Dendritic cell treated with granulocyte-macrophage colony-stimulating factor and Interleukin-4, amounts not matched to agents 40 ng/mL and 50 ng/mL, for 4 days (primary cell): Measurements from ENCODE around the gene NEURL1B.

Source experiments
- H3K27ac Mint-ChIP-seq: one replicate; pipeline ENCODE4 v1.8.0; 2022; ENCODE audit warnings: mild to moderate bottlenecking, mixed read lengths
- H3K27me3 Mint-ChIP-seq: one replicate; pipeline ENCODE4 v1.8.0; 2022; ENCODE audit warnings: mild to moderate bottlenecking, mixed read lengths
- H3K36me3 Mint-ChIP-seq: one replicate; pipeline ENCODE4 v1.8.0; 2022; ENCODE audit warnings: low read depth, mixed read lengths
- H3K4me1 Mint-ChIP-seq: one replicate; pipeline ENCODE4 v1.8.0; 2022; ENCODE audit warnings: low read depth, mixed read lengths
- H3K4me3 Mint-ChIP-seq: one replicate; pipeline ENCODE4 v1.8.0; 2022; ENCODE audit warnings: mild to moderate bottlenecking, moderate library complexity, mixed read lengths
- H3K9me3 Mint-ChIP-seq: one replicate; pipeline ENCODE4 v1.8.0; 2022; ENCODE audit warnings: mixed read lengths
- intact Hi-C: fragments of 100-400 bp; cut with micrococcal nuclease; formaldehyde crosslinking; loops from one replicate; pipeline ENCODE4 v1.15.0; 2022

NEURL1B gene

DNA sequence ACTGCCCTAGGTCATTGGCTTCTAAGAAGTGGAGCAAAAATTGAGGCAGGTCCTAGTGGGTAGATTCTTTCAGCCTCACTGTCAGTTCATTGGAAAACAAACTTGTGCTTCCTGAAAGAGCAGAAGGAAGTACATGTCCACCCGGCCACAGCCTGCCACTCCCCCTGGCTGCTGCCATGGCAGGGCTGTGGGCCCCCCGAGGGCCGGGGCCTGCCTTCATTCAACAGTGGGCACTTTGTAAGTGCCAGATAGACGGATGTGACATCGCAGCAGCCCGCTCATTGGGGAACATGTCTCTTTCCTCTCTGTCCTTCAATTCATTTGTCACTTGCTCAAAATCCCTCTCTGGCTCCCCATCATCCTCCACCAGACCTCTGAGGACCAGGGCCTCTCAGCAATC lies 20.6 kb upstream of the NEURL1B start:
- no peak overlapping the region for H3K27ac Mint-ChIP-seq
- no peaks in the 10 kb centered on the region for H3K9me3 Mint-ChIP-seq
- H3K27me3 Mint-ChIP-seq = no peaks in the 10 kb centered on the region
- no peak overlapping the region for H3K4me3 Mint-ChIP-seq
- intact Hi-C loops = no loop called here
- no peaks in the 10 kb centered on the region for H3K36me3 Mint-ChIP-seq
- H3K4me1 Mint-ChIP-seq = no peaks in the 10 kb centered on the region

DNA sequence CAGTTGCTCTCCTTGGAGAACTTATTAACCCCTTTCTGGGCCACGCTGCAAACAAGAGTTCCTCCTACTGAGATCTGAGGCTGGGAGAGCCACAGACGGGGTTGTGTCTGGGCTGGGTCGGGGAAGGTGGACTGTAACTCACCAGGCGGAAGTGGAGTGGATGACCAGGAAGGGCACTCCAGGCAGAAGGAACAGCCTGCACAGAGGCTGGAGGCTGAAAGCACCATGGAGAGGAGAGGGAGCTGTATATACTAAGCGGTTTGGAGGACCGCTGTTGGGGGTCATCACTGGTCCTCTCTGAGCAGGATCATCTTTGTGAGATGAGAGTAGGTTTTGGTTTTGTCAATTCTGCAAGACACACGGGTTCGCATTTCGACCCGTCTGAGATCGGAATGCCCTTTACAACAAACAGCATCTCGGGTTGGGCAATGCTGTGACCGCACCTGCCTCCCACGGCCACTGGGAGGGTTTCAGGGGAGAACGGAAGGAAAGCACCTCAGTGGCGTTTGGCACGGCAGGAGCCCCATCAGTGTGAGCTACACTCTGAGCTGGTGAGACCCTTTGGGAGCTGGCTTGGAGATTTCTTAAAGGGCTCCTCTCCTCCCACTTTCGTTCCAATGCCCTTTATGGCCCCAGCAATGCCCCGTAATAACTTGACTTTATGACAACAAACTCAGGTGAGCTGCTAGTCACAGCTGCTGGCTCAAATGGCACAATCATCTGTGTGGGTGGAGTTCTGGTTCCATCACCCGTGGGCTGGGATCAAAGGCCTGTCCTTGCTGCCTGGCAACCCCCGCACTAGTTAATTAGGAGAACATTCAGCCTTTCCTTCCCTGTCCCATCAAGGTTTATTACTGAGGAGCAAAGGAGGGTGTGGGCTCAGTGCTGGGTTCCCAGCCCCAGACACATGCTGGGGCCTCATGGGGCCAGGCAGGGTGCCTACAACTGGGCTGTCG lies 18.7 kb upstream of the NEURL1B start:
- intact Hi-C loops = no loop called here
- Mint-ChIP-seq H3K4me1 (no peaks in the 10 kb centered on the region), H3K4me3 (no peak overlapping the region), H3K9me3 (no peaks in the 10 kb centered on the region), H3K27ac (no peak overlapping the region), H3K27me3 (peaks cover 3% of the 10 kb centered on the region), H3K36me3 (no peaks in the 10 kb centered on the region)

DNA sequence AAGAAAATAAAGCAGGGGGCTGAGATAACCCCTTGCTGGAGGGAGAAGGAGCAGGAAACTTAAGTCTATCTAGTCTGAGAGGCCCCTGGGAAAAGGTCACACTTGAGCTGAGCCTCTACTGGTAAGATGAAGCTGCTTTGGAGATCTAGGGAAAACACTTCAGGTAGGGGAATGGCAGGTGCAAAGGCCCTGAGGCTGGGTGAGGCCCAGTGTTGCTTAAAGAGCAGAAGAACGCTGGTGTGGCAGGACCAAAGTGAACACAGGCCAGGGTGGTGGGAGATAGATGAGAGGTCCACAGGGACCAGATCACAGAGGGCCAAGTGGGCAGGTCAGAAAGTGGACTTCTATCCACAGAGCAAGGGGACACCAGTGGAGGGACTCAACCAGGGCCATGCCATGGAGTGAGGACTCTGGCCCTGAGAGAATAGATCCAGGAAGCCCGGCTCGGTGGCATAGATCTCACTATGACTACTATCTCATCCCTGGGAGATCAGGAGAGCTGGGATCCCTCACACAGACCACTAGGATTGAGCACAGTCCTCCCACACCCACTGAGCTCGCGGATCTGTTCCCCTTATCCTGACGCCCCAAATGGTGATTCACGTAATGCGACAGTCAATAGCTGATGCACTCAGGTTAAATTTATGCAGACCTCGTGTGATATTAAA lies 17.6 kb upstream of the NEURL1B start:
- no peaks in the 10 kb centered on the region for H3K9me3 Mint-ChIP-seq
- H3K27ac Mint-ChIP-seq = no peak overlapping the region
- H3K4me3 Mint-ChIP-seq = no peak overlapping the region
- no peaks in the 10 kb centered on the region for H3K36me3 Mint-ChIP-seq
- H3K4me1 Mint-ChIP-seq = no peaks in the 10 kb centered on the region
- H3K27me3 Mint-ChIP-seq = peaks cover 3% of the 10 kb centered on the region
- intact Hi-C loops = no loop called here

- Mint-ChIP-seq H3K36me3 (no peaks in the 10 kb centered on the region), H3K4me1 (no peaks in the 10 kb centered on the region), H3K27me3 (peaks cover 3% of the 10 kb centered on the region), H3K27ac (no peak overlapping the region), H3K4me3 (no peak overlapping the region), H3K9me3 (no peaks in the 10 kb centered on the region)
- intact Hi-C loops = no loop called here
These were observed 16.7 kb upstream of the NEURL1B start for GRCh38 chr5:172624083-172624995.

- Mint-ChIP-seq H3K36me3 (no peaks in the 10 kb centered on the region), H3K4me1 (no peaks in the 10 kb centered on the region), H3K27ac (no peak overlapping the region), H3K9me3 (no peaks in the 10 kb centered on the region), H3K4me3 (no peak overlapping the region), H3K27me3 (peaks cover 3% of the 10 kb centered on the region)
- intact Hi-C loops = no loop called here
These were observed 15.8 kb upstream of the NEURL1B start for GRCh38 chr5:172624996-172625964.

GRCh38 chr5:172626031-172626581 lies 15.0 kb upstream of the NEURL1B start:
- Mint-ChIP-seq H3K27me3 (peaks cover 3% of the 10 kb centered on the region), H3K4me1 (no peaks in the 10 kb centered on the region), H3K4me3 (no peak overlapping the region), H3K36me3 (no peaks in the 10 kb centered on the region), H3K27ac (no peak overlapping the region), H3K9me3 (no peaks in the 10 kb centered on the region)
- intact Hi-C loops = no loop called here

DNA sequence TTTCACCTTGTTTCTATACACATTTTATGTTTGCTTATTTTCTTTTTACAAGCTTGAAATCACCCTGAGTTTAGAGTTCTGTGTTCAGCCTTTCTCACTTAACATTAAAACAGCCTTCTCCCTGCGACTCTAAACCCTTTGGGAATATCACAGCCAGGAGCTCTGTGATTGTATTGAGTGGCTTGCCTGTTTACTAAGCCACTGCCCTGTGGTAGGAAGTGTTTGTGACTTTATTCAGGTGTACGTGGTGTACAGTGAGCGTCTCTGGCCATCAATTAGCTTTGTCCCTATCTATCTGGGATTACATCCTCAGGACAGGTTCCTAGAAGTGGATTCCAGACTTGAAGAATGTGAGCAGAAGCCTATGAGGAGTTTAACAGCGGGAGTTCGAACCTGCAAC lies 11.0 kb upstream of the NEURL1B start:
- Mint-ChIP-seq H3K27ac (no peak overlapping the region), H3K36me3 (no peaks in the 10 kb centered on the region), H3K4me3 (no peak overlapping the region), H3K4me1 (no peaks in the 10 kb centered on the region), H3K27me3 (peaks cover 3% of the 10 kb centered on the region), H3K9me3 (no peaks in the 10 kb centered on the region)
- intact Hi-C loops = no loop called here

DNA sequence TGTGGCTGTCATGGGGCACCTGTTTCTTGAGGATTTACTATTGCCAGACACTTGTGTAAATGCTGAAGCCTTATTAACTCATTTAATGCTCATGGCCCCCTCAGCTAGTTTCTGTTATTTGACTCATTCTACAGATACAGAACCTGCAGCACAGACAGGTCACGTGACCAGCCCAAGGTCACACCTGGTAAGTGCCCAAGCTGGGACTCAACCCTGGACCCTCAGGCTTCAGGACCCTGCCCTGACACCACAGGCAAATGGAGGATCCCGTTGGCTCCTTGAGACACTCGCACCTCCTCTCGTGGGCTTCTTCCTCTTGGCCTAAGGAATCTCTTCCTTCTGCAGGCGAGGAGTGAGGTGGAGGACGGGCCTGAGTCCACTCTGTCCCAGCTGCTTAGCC lies 10.6 kb upstream of the NEURL1B start:
- H3K36me3 Mint-ChIP-seq = no peaks in the 10 kb centered on the region
- H3K4me1 Mint-ChIP-seq = no peaks in the 10 kb centered on the region
- H3K27ac Mint-ChIP-seq = no peak overlapping the region
- no peak overlapping the region for H3K4me3 Mint-ChIP-seq
- intact Hi-C loops = no loop called here
- H3K9me3 Mint-ChIP-seq = no peaks in the 10 kb centered on the region
- peaks cover 3% of the 10 kb centered on the region for H3K27me3 Mint-ChIP-seq

- H3K27ac Mint-ChIP-seq = no peak overlapping the region
- H3K4me3 Mint-ChIP-seq = no peak overlapping the region
- H3K36me3 Mint-ChIP-seq = no peaks in the 10 kb centered on the region
- intact Hi-C loops = no loop called here
- H3K9me3 Mint-ChIP-seq = no peaks in the 10 kb centered on the region
- H3K4me1 Mint-ChIP-seq = no peaks in the 10 kb centered on the region
- peaks cover 3% of the 10 kb centered on the region for H3K27me3 Mint-ChIP-seq
These were observed 10.1 kb upstream of the NEURL1B start for GRCh38 chr5:172630986-172631385.

GRCh38 chr5:172632346-172633092 lies 8.5 kb upstream of the NEURL1B start:
- no peak overlapping the region for H3K4me3 Mint-ChIP-seq
- H3K4me1 Mint-ChIP-seq = no peaks in the 10 kb centered on the region
- intact Hi-C loops = no loop called here
- no peak overlapping the region for H3K27ac Mint-ChIP-seq
- peaks cover 2% of the 10 kb centered on the region for H3K27me3 Mint-ChIP-seq
- H3K9me3 Mint-ChIP-seq = no peaks in the 10 kb centered on the region
- H3K36me3 Mint-ChIP-seq = no peaks in the 10 kb centered on the region

- intact Hi-C loops = no loop called here
- Mint-ChIP-seq H3K4me3 (no peak overlapping the region), H3K9me3 (no peaks in the 10 kb centered on the region), H3K27me3 (peaks cover 2% of the 10 kb centered on the region), H3K36me3 (no peaks in the 10 kb centered on the region), H3K27ac (no peak overlapping the region), H3K4me1 (no peaks in the 10 kb centered on the region)
These were observed 7.6 kb upstream of the NEURL1B start for GRCh38 chr5:172633403-172633970.
